ENCODE results near the gene NME3. TPM values are rescaled to one million over a fixed set of nuclear protein-coding genes. Genes with fewer than 3 reads are reported as not detected.

The NME3 gene
- total and polyA plus RNA-seq, 2 donors (not counting 3 experiments of a cell fraction or from before 2014, with no cell fraction given) = 38.2 to 74.4 TPM

DNA sequence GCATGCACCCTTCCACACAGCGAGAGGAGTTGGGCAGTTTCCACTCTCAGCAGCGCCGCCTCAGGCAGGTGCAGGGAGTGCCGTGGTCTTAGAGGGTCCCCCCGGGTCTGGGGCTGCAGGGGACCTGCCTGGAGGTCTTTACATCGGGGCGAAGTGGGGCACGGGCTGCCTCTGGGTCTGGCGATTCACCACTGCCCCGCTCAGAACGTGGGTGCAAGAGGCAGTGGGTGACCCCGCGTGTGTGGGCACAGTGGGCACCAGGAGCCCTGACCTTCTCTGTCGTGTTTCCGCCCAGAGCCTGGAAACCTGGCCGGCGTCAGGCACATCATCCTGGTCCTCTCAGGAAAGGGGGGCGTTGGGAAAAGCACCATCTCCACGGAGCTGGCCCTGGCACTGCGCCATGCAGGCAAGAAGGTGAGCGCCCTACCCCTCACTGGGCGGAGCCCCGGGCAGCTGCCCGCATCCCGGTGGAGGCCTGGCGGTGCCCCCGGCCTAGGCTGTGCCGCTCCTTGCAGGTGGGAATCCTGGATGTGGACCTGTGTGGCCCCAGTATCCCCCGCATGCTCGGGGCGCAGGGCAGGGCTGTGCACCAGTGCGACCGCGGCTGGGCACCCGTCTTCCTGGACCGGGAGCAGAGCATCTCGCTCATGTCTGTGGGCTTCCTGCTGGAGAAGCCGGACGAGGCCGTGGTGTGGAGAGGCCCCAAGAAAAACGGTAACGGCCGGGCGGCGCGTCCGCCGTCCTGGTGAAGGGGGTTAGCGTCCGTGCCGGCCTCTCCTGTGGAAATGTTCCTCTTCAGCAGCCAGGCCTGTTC lies 15.1 kb upstream of the NME3 start:
- Histone ChIP-seq H3K79me2 (ENCODE audit: control insufficient read depth, insufficient read depth, low read length) (peaks cover 25% of the 10 kb centered on the region), H3K4me2 (ENCODE audit: insufficient read depth, low read length) (no peak overlapping the region), H4K20me1 (replicated peaks; ENCODE audit: control insufficient read depth, extremely low read depth, insufficient read depth, low read length) (no peaks in the 10 kb centered on the region), H3K4me3 (replicated peaks in 1 of 3; ENCODE audit: insufficient read depth in 1 of 3, low read depth in 1 of 3, low read length in 3 of 3) (no peak overlapping the region), H2AFZ (ENCODE audit: low read depth, low read length) (no peak overlapping the region), H3K27ac (ENCODE audit: insufficient read depth, low read depth, low read length) (no peak overlapping the region), H3K4me1 (ENCODE audit: control insufficient read depth, extremely low read depth, insufficient read depth, low read length) (peaks cover 8% of the 10 kb centered on the region), H3K9me1 (replicated peaks; ENCODE audit: control insufficient read depth, extremely low read depth, insufficient read depth, low read length) (no peaks in the 10 kb centered on the region), H3K9ac (replicated peaks; ENCODE audit: extremely low read depth, insufficient read depth, low read length) (no peak overlapping the region), H3K36me3 (ENCODE audit: control insufficient read depth in 2 of 2, extremely low read depth in 1 of 2, insufficient read depth in 2 of 2, low read length in 2 of 2) (peaks cover 0 to 23% of the 10 kb centered on the region in 2 experiments), H3K27me3 (ENCODE audit: control insufficient read depth in 2 of 2, insufficient read depth in 2 of 2, low read length in 2 of 2) (no peaks in the 10 kb centered on the region), H3K9me3 (replicated peaks; ENCODE audit: control insufficient read depth, insufficient read depth, low read length) (no peaks in the 10 kb centered on the region)
- ChIA-PET CTCF (no interaction called here), POLR2A (no interaction called here)
- dilution Hi-C loops (cut with MboI; ENCODE audit: extremely low pct_ligation_motif_present, low sequenced_read_pairs) (no loop called here), intact Hi-C loops (cut with micrococcal nuclease) (loop anchor here (10.0 kb wide), 1 partner anchor 482 kb away; the partner anchor contains the start of gene UBE2I)
- BruUV-seq (replicated peaks) = no TSS peak
- FAIRE-seq = no peak
- TF ChIP-seq MYC (IDR thresholded peaks at IDR 0.05; ENCODE audit: low read depth, low read length) = no peak
- TF ChIP-seq, protein P1, sequence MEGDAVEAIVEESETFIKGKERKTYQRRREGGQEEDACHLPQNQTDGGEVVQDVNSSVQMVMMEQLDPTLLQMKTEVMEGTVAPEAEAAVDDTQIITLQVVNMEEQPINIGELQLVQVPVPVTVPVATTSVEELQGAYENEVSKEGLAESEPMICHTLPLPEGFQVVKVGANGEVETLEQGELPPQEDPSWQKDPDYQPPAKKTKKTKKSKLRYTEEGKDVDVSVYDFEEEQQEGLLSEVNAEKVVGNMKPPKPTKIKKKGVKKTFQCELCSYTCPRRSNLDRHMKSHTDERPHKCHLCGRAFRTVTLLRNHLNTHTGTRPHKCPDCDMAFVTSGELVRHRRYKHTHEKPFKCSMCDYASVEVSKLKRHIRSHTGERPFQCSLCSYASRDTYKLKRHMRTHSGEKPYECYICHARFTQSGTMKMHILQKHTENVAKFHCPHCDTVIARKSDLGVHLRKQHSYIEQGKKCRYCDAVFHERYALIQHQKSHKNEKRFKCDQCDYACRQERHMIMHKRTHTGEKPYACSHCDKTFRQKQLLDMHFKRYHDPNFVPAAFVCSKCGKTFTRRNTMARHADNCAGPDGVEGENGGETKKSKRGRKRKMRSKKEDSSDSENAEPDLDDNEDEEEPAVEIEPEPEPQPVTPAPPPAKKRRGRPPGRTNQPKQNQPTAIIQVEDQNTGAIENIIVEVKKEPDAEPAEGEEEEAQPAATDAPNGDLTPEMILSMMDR (IDR thresholded peaks at IDR 0.05; ENCODE audit: extremely low read depth in 1 of 2, insufficient read depth in 1 of 2, low read depth in 1 of 2, low read length in 2 of 2) = peak in 1 of 2 donors; percentile 2
- DNase-seq (ENCODE audit: low read depth, low spot score) = no peak

DNA sequence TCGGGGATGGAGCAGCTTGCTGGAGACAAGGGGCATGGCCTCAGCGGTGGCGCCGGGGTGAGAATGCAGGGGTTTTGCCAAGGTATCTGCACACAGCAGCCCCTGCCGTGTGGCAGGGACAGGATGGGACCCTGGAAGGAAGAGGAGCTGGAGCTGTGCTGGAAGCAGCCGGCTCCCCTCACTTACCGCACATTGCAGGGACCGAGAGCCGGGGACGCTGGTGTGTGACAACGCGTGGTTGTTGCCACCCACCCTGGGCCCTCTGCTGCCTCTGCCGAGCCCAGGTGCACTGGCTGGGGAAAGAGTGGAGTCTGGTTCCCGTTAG lies 14.5 kb upstream of the NME3 start:
- FAIRE-seq (no peak), DNase-seq (ENCODE audit: low read depth, low spot score) (no peak)
- H4K20me1 ChIP-seq (replicated peaks; ENCODE audit: control insufficient read depth, extremely low read depth, insufficient read depth, low read length) = no peaks in the 10 kb centered on the region
- CTCF ChIA-PET = no interaction called here
- no peak overlapping the region for H3K9ac ChIP-seq (replicated peaks; ENCODE audit: extremely low read depth, insufficient read depth, low read length)
- H3K4me2 ChIP-seq (ENCODE audit: insufficient read depth, low read length) = no peak overlapping the region
- BruUV-seq (replicated peaks) = no TSS peak
- no peak overlapping the region for H3K4me3 ChIP-seq (replicated peaks in 1 of 3; ENCODE audit: insufficient read depth in 1 of 3, low read depth in 1 of 3, low read length in 3 of 3)
- H3K27ac ChIP-seq (ENCODE audit: insufficient read depth, low read depth, low read length) = no peak overlapping the region
- dilution Hi-C loops (cut with MboI; ENCODE audit: extremely low pct_ligation_motif_present, low sequenced_read_pairs) = no loop called here
- peaks cover 25% of the 10 kb centered on the region for H3K79me2 ChIP-seq (ENCODE audit: control insufficient read depth, insufficient read depth, low read length)
- H3K9me3 ChIP-seq (replicated peaks; ENCODE audit: control insufficient read depth, insufficient read depth, low read length) = no peaks in the 10 kb centered on the region
- POLR2A ChIA-PET = no interaction called here
- peaks cover 0 to 26% of the 10 kb centered on the region in 2 experiments for H3K36me3 ChIP-seq (ENCODE audit: control insufficient read depth in 2 of 2, extremely low read depth in 1 of 2, insufficient read depth in 2 of 2, low read length in 2 of 2)
- peaks cover 14% of the 10 kb centered on the region for H3K4me1 ChIP-seq (ENCODE audit: control insufficient read depth, extremely low read depth, insufficient read depth, low read length)
- no peak for TF ChIP-seq EZH2 (IDR thresholded peaks at IDR 0.05; ENCODE audit: borderline replicate concordance, low read depth, low read length, severe bottlenecking)
- no peak for TF ChIP-seq POLR2AphosphoS5 (IDR thresholded peaks at IDR 0.05; ENCODE audit: insufficient read depth, low read depth, low read length)
- no peak for TF ChIP-seq JUN (IDR thresholded peaks at IDR 0.05; ENCODE audit: borderline replicate concordance, insufficient read depth, insufficient read length, low read depth)
- TF ChIP-seq, protein P1 (IDR thresholded peaks at IDR 0.05; ENCODE audit: extremely low read depth in 1 of 2, insufficient read depth in 1 of 2, low read depth in 1 of 2, low read length in 2 of 2) = no peak
- TF ChIP-seq, protein P2, sequence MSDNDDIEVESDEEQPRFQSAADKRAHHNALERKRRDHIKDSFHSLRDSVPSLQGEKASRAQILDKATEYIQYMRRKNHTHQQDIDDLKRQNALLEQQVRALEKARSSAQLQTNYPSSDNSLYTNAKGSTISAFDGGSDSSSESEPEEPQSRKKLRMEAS (IDR thresholded peaks at IDR 0.05; ENCODE audit: insufficient read depth, insufficient read length) = no peak
- TF ChIP-seq MYC (IDR thresholded peaks at IDR 0.05; ENCODE audit: low read depth, low read length) = no peak
- TF ChIP-seq GATA2 (IDR thresholded peaks at IDR 0.05; ENCODE audit: insufficient read depth, insufficient read length, low read depth, low read length) = no peak
- TF ChIP-seq FOS (IDR thresholded peaks at IDR 0.05; ENCODE audit: borderline replicate concordance, insufficient read depth, low read length) = no peak
- TF ChIP-seq POLR2A (IDR thresholded peaks at IDR 0.05; ENCODE audit: low read depth, low read length) = no peak
- H2AFZ ChIP-seq (ENCODE audit: low read depth, low read length) = no peak overlapping the region
- no peaks in the 10 kb centered on the region for H3K9me1 ChIP-seq (replicated peaks; ENCODE audit: control insufficient read depth, extremely low read depth, insufficient read depth, low read length)
- intact Hi-C loops (cut with micrococcal nuclease) = loop anchor here (10.0 kb wide), 1 partner anchor 481 kb away; the partner anchor contains the start of gene UBE2I
- no peaks in the 10 kb centered on the region for H3K27me3 ChIP-seq (ENCODE audit: control insufficient read depth in 2 of 2, insufficient read depth in 2 of 2, low read length in 2 of 2)

All from endothelial cell of umbilical vein (primary cell).